ENCODE measurements around the gene OXNAD1.

Gene OXNAD1

GRCh38 chr3:16248556-16248955 lies 16.5 kb upstream of the OXNAD1 start:
- no peaks in the 10 kb centered on the region for H3K36me3 Mint-ChIP-seq (ENCODE audit: low read depth)
- H3K27ac Mint-ChIP-seq, result no peak overlapping the region
- H3K9me3 Mint-ChIP-seq, result no peaks in the 10 kb centered on the region
- H3K4me3 Mint-ChIP-seq, result no peak overlapping the region
- no peaks in the 10 kb centered on the region for H3K4me1 Mint-ChIP-seq
- peaks cover 10% of the 10 kb centered on the region for H3K27me3 Mint-ChIP-seq (ENCODE audit: low read depth)
- no peak for TF ChIP-seq CTCF (IDR thresholded peaks at IDR 0.05; ENCODE audit: unreplicated experiment in 3 of 3)

DNA sequence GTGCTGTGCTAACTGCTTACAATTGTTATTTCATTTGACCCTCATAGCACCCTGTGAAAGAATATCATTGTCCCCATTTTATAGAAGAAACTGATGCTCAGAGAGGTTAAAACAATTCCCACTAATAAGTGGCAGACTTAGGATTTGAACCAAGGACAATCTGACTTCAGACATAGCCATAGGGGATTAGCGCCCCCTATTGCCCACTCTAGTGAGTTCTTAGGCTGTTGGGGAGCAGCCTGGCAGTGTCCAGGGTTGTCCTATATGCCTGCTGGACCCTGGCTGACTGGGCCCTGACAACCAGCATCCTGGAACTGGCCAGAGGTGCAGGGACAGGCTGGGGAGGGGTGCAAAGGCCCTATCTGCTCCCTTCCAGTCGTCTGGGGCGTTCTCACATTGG lies 15.7 kb upstream of the OXNAD1 start:
- no peaks in the 10 kb centered on the region for H3K36me3 Mint-ChIP-seq (ENCODE audit: low read depth)
- H3K9me3 Mint-ChIP-seq, result no peaks in the 10 kb centered on the region
- H3K27ac Mint-ChIP-seq, result no peak overlapping the region
- TF ChIP-seq CTCF (IDR thresholded peaks at IDR 0.05; ENCODE audit: unreplicated experiment in 3 of 3), result peak; percentile 10 to 17 (median 16)
- no peak overlapping the region for H3K4me3 Mint-ChIP-seq
- no peaks in the 10 kb centered on the region for H3K4me1 Mint-ChIP-seq
- H3K27me3 Mint-ChIP-seq (ENCODE audit: low read depth), result peaks cover 7% of the 10 kb centered on the region

- Mint-ChIP-seq H3K36me3 (ENCODE audit: low read depth) (no peaks in the 10 kb centered on the region), H3K27me3 (ENCODE audit: low read depth) (peaks cover 7% of the 10 kb centered on the region), H3K4me1 (no peaks in the 10 kb centered on the region), H3K4me3 (no peak overlapping the region), H3K27ac (no peak overlapping the region), H3K9me3 (no peaks in the 10 kb centered on the region)
- TF ChIP-seq CTCF (IDR thresholded peaks at IDR 0.05; ENCODE audit: unreplicated experiment in 3 of 3), result no peak
These were observed 15.1 kb upstream of the OXNAD1 start for GRCh38 chr3:16249886-16250285.

DNA sequence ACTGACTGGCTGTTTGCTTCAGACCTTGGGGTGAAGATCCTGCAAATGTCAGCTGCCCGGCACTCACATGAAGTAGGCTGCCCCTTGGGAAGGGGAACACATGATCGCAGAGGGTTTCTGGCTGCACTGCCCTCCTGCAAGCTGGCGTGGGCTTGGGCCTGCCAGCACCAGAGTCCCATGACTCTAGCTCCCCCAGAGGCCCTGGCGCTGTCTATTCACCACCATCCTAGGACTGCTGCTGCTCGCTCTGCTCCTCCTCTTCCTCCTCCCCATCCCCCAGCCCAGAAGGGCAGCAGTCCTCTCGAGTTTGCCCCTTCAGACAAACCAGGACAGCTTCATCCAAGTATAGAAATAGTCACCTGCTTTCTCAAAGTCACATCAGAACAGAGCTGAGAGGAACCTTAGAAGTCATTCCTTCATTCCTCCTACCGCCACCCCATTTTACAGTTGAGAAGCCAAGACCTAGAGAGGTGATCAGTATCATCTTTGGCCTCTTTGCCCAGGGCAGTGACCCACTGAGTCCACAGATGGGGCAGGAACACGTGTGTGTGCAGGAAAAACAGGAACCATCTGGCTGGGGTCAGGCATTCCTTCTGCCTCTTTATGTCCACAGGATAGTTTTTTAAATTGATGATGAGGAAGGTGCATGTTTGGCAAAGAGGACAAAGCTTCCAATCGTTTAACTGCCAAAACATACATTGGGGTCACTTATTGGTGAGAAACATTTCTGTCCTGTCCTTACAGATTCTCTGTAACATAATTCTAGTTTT lies 13.5 kb upstream of the OXNAD1 start:
- H3K27ac Mint-ChIP-seq, result peak overlapping the region in 1 of 3 experiments; percentile 57
- TF ChIP-seq CTCF (IDR thresholded peaks at IDR 0.05; ENCODE audit: unreplicated experiment in 3 of 3), result no peak
- H3K9me3 Mint-ChIP-seq, result no peaks in the 10 kb centered on the region
- no peaks in the 10 kb centered on the region for H3K36me3 Mint-ChIP-seq (ENCODE audit: low read depth)
- peaks cover 7% of the 10 kb centered on the region for H3K27me3 Mint-ChIP-seq (ENCODE audit: low read depth)
- H3K4me3 Mint-ChIP-seq, result no peak overlapping the region
- H3K4me1 Mint-ChIP-seq, result no peaks in the 10 kb centered on the region

GRCh38 chr3:16252243-16252978 lies 12.6 kb upstream of the OXNAD1 start:
- peaks cover 4% of the 10 kb centered on the region for H3K27me3 Mint-ChIP-seq (ENCODE audit: low read depth)
- H3K4me3 Mint-ChIP-seq, result no peak overlapping the region
- peak overlapping the region in 1 of 3 experiments; percentile 57 for H3K27ac Mint-ChIP-seq
- no peaks in the 10 kb centered on the region for H3K9me3 Mint-ChIP-seq
- no peak for TF ChIP-seq CTCF (IDR thresholded peaks at IDR 0.05; ENCODE audit: unreplicated experiment in 3 of 3)
- no peaks in the 10 kb centered on the region for H3K36me3 Mint-ChIP-seq (ENCODE audit: low read depth)
- H3K4me1 Mint-ChIP-seq, result no peaks in the 10 kb centered on the region
